ENCODE measurements around the gene GPC2. TPM values are rescaled to one million over a fixed set of nuclear protein-coding genes. Genes with fewer than 3 reads are reported as not detected.

GPC2 gene
- total RNA-seq, 1 donor: 0.43 TPM

GRCh38 chr7:100171840-100172239 is 5.3 kb downstream of the GPC2 start:
- no peak for DNase-seq (ENCODE audit: low read depth)
- H3K4me3 ChIP-seq (ENCODE audit: low read depth, low read length): no peak overlapping the region
- TF ChIP-seq, protein P1, sequence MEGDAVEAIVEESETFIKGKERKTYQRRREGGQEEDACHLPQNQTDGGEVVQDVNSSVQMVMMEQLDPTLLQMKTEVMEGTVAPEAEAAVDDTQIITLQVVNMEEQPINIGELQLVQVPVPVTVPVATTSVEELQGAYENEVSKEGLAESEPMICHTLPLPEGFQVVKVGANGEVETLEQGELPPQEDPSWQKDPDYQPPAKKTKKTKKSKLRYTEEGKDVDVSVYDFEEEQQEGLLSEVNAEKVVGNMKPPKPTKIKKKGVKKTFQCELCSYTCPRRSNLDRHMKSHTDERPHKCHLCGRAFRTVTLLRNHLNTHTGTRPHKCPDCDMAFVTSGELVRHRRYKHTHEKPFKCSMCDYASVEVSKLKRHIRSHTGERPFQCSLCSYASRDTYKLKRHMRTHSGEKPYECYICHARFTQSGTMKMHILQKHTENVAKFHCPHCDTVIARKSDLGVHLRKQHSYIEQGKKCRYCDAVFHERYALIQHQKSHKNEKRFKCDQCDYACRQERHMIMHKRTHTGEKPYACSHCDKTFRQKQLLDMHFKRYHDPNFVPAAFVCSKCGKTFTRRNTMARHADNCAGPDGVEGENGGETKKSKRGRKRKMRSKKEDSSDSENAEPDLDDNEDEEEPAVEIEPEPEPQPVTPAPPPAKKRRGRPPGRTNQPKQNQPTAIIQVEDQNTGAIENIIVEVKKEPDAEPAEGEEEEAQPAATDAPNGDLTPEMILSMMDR (IDR thresholded peaks at IDR 0.05; ENCODE audit: insufficient read depth, low read depth, low read length): no peak

- DNase-seq (ENCODE audit: low read depth): no peak
- TF ChIP-seq, protein P1 (IDR thresholded peaks at IDR 0.05; ENCODE audit: insufficient read depth, low read depth, low read length): no peak
- peak overlapping the region; percentile 45 for H3K4me3 ChIP-seq (ENCODE audit: low read depth, low read length)
These were observed 6.0 kb downstream of the GPC2 start for GRCh38 chr7:100171087-100171681.

GRCh38 chr7:100170101-100170897 is 6.9 kb downstream of the GPC2 start:
- no peak overlapping the region for H3K4me3 ChIP-seq (ENCODE audit: low read depth, low read length)
- no peak for DNase-seq (ENCODE audit: low read depth)
- TF ChIP-seq, protein P1 (IDR thresholded peaks at IDR 0.05; ENCODE audit: insufficient read depth, low read depth, low read length): no peak

DNA sequence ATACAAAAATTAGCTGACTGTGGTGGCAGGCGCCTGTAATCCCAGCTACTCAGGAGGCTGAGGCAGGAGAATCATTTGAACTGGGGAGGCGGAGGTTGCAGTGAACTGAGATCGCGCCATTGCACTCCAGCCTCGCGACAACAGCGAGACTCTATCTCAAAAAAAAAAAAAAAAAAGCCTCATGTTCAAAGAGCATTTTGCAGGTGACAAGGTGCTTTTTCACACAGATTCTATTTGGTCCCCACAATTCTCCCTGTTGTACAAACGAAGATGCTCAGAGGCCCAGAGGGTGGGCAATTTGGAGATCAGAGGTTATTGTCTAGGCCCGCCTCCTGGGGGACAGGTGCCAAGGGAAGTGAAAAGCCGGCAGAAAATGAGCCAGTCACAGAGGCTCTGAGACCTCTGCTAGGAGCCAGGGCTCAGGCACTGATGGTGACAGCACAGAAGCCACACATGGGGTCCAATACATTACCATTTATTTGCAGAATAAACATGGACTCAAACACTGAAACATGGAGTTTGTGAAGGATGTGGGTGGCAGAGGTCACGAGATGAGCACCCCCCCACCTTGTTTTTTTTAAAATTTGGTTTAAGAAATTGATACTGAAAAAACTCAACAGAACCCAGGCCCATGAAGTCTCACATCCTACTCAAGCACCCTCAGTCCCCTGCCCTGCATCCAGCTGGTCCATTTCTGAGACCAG is 7.9 kb downstream of the GPC2 start:
- DNase-seq (ENCODE audit: low read depth): no peak
- H3K4me3 ChIP-seq (ENCODE audit: low read depth, low read length): no peak overlapping the region
- TF ChIP-seq, protein P1 (IDR thresholded peaks at IDR 0.05; ENCODE audit: insufficient read depth, low read depth, low read length): no peak

DNA sequence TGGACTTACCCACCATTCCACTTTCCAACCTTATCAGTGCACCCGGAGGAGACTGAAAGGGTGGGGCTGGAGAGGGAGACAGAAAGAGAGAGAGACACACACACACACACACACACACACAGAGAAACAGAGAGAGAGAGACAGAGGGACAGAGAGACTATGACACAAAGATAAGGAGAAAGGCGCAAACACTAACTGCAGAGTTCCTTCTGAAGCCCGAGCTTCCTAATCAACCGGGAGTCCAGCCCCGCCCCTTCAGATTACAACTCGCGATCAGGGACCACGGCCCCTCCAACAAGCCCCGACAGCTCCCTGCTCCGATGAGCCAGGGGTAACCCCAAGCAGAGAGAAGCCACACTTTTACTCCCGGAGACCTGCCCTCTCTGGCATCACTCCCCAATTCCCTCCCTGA is 9.3 kb downstream of the GPC2 start:
- TF ChIP-seq, protein P1 (IDR thresholded peaks at IDR 0.05; ENCODE audit: insufficient read depth, low read depth, low read length): no peak
- DNase-seq (ENCODE audit: low read depth): no peak
- H3K4me3 ChIP-seq (ENCODE audit: low read depth, low read length): peak overlapping the region; percentile 58

DNA sequence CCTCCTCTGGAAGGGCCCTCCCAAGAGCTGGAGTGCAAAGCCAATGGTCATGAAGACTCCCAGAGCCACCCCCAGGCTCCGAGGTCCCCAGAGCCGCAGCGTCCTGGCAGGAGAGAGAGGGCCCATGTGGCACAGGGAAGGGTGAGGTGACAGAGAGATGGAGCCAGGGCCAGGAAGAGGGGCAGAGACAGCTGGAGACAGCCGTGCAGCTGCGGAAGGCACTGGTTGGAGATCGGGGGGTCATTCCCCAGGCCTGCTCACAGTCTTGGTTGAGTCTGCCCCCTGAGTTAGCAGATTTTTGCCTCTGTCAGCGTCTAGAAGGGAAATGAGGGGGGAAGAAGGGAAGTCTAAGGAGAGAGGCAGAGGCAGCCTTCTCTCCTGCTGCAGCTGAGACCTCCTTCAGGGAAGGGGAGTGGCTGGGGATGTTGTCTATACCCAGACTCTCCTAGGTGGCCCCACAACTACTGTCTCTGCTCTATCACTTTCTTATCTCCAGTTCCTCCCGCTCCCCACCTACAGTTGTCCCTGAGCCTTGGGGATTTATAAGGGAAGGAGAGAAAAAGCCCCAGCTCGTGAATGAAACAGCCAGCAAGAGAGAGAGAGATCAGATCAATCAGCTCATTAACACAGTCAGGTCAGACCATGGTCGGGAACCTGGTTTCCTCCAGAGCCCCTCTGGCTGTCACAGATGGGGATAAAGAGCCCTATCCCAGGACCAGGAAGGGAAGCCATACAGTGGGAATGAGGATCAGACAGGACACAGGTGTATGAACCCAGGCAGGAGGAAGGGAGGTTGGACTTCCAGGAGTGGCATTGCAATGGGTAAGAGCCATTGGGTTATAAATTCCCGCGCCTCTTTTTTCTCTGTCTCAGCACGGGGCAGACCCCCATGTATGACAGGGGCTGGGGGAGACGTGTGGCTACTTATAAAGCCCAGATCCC is 9.9 kb downstream of the GPC2 start:
- no peak for DNase-seq (ENCODE audit: low read depth)
- TF ChIP-seq, protein P1 (IDR thresholded peaks at IDR 0.05; ENCODE audit: insufficient read depth, low read depth, low read length): no peak
- no peak overlapping the region for H3K4me3 ChIP-seq (ENCODE audit: low read depth, low read length)

Measured in fibroblast of villous mesenchyme (primary cell).